Omental fat pad (tissue), 4 donors: ENCODE results near the gene CDKL4. TPM values are rescaled to one million over a fixed set of nuclear protein-coding genes. Genes with fewer than 3 reads are reported as not detected.
"Not testable (repeated sequence)": the region's sequence is repeated elsewhere in the genome, so short reads cannot be mapped to it uniquely, and the experiment has no call there.

Experiments
- ATAC-seq: fragments of 150-250 bp; one replicate; pipeline ENCODE4 v1.9.1; 2016; ENCODE audit warnings: mild to moderate bottlenecking, moderate library complexity; ENCODE audit not compliant: low FRiP score
- DNase-seq: peaks from one replicate; pipeline ENCODE4 v3.0.0-alpha.2; 2019; ENCODE audit warnings: low spot score
- total RNA-seq, 4 donors: library from RNA; depleted of rRNA; stranded (reverse); fragments of >200 nt; gene quantifications; one replicate each; pipeline ENCODE4 v1.1.0, GENCODE V29; 2016
- TF ChIP-seq, protein P1 (sequence below), 3 donors: fragments of 450-650 bp; IDR thresholded peaks; one replicate each; pipeline ENCODE4 v1.5.1; 2016 to 2017; ENCODE audit warnings: antibody characterized with exemption in 3 of 3, mild to moderate bottlenecking in 3 of 3, moderate library complexity in 2 of 3

The CDKL4 gene
- total RNA-seq, 4 donors from 2014 or later, result 0.65 to 0.72 TPM; not detected in 2

- TF ChIP-seq, protein P1, sequence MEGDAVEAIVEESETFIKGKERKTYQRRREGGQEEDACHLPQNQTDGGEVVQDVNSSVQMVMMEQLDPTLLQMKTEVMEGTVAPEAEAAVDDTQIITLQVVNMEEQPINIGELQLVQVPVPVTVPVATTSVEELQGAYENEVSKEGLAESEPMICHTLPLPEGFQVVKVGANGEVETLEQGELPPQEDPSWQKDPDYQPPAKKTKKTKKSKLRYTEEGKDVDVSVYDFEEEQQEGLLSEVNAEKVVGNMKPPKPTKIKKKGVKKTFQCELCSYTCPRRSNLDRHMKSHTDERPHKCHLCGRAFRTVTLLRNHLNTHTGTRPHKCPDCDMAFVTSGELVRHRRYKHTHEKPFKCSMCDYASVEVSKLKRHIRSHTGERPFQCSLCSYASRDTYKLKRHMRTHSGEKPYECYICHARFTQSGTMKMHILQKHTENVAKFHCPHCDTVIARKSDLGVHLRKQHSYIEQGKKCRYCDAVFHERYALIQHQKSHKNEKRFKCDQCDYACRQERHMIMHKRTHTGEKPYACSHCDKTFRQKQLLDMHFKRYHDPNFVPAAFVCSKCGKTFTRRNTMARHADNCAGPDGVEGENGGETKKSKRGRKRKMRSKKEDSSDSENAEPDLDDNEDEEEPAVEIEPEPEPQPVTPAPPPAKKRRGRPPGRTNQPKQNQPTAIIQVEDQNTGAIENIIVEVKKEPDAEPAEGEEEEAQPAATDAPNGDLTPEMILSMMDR (IDR thresholded peaks at IDR 0.05), result no peak
- DNase-seq (no peak), ATAC-seq (no peak)
These were observed 65.0 kb downstream of the CDKL4 start for GRCh38 chr2:39178756-39179155.

DNA sequence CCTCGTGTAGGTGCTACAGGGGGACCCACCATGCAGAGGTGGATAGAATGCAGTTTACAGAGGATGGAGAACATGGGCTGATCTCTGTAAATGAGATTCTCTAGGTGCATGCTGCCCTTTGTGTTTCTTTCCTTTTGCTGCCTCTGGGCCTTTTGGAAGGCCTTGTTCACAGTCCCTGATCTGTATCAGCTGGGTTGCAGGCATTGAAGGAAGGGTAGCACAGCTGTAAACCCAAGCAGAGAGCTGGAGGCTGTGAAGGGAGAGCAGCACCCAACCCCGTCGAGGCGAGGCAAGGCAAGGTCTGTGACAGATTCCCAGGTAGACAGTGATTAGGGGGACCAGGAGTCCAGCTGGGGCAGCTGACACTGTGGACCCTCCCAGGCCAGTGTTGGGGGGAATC, 66.8 kb downstream of the CDKL4 start:
- ATAC-seq (no peak), DNase-seq (no peak)
- TF ChIP-seq, protein P1 (IDR thresholded peaks at IDR 0.05), result no peak

DNA sequence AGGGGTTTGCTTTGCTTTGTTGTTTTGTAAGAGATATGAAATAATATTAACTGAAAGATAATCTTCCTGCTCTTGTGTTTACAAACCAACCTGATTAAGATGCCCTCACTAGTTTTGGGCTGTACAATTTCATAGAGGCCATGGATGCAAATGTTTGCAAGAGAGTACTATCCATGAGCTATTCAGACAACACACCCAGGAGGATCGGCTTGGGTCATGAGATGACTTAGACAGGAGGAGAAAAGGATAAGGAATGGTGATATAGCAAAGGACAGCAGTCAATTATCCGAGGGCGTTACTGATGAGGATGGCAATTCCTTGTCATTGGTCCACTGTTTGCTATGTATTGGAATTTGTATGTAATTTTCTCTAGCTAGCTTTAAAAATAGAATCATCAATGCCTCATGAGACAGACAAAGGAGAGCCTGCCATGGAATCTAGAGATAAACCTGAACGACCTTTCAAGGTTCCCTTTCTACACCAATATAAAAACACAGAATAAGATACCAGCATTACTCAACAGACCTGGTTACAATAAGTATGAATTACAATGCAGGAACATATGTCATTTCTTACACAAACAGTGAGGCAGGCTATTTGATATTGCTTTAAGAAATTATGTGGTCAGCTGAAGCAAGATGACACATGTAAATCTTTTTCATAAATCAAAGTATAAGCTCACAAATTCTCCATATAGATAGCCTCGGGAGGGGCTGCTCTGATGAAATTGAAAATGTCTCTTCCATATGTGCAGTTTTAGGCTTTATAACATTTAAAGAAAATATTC, 68.6 kb downstream of the CDKL4 start:
- DNase-seq (no peak), ATAC-seq (no peak)
- TF ChIP-seq, protein P1 (IDR thresholded peaks at IDR 0.05), result no peak

DNA sequence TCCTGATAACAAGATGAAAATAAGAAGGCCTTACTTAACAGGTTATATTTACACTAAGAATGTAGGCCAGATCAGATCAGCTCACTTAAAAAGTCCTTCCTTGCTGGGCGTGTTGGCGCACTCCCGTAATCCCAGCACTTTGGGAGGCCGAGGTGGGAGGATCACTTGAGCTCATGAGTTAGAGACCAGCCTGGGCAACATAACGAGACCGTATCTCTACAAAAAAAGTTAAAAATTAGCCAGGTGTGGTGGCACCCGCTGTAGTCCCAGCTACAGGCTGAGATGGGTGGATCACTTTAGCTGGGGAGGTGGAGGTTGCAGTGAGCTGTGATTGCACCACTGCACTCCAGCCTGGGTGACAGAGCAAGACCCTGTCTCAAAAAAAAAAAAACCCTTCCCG, 69.7 kb downstream of the CDKL4 start:
- DNase-seq (no peak), ATAC-seq (no peak)
- TF ChIP-seq, protein P1 (IDR thresholded peaks at IDR 0.05), result no peak

- not testable (repeated sequence) for ATAC-seq, DNase-seq
These were observed 71.6 kb downstream of the CDKL4 start for GRCh38 chr2:39172047-39172706.

DNA sequence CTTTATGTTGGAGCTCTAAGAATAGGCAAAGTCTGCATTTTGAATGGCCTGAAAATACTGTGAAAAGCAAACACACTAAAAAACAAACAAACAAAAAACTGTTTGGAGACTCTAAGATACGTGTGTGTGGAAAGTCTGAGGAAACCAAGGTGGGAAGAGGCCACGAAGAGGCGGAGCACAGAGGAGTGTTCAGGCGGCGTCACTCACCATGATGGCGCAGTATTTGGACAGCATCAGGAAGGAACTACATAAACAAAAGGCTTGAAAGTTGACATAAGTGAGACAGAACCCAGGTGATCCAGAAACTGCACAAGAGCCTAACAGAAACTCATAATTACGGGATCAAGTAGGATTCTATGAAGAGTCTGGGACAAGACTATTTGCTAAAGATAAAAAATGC, 72.1 kb downstream of the CDKL4 start:
- ATAC-seq (no peak), DNase-seq (no peak)
- TF ChIP-seq, protein P1 (IDR thresholded peaks at IDR 0.05), result no peak

GRCh38 chr2:39164089-39164488, 79.7 kb downstream of the CDKL4 start:
- no peak for DNase-seq
- TF ChIP-seq, protein P1 (IDR thresholded peaks at IDR 0.05), result no peak
- peak; percentile 48 for ATAC-seq
